H1 (cell line): ENCODE results near the gene GHRL.

Source experiments
- POLR2A ChIP-seq, 2 experiments: IDR thresholded peaks; 1 replicate in 1 of 2; 2 replicates in 1 of 2; pipeline ENCODE4 v1.6.1; 2011; ENCODE audit warnings: low read depth in 2 of 2, low read length in 2 of 2, mild to moderate bottlenecking in 2 of 2; ENCODE audit errors: control extremely low read depth in 1 of 2
- SP1 ChIP-seq: IDR thresholded peaks from 2 replicates; pipeline ENCODE4 v1.6.1; 2011; ENCODE audit warnings: low read depth, low read length
- TF ChIP-seq, protein P1 (sequence below): IDR thresholded peaks from 2 replicates; pipeline ENCODE4 v1.6.1; 2011; ENCODE audit warnings: low read depth, mild to moderate bottlenecking, low read length; ENCODE audit not compliant: insufficient read depth

DNA sequence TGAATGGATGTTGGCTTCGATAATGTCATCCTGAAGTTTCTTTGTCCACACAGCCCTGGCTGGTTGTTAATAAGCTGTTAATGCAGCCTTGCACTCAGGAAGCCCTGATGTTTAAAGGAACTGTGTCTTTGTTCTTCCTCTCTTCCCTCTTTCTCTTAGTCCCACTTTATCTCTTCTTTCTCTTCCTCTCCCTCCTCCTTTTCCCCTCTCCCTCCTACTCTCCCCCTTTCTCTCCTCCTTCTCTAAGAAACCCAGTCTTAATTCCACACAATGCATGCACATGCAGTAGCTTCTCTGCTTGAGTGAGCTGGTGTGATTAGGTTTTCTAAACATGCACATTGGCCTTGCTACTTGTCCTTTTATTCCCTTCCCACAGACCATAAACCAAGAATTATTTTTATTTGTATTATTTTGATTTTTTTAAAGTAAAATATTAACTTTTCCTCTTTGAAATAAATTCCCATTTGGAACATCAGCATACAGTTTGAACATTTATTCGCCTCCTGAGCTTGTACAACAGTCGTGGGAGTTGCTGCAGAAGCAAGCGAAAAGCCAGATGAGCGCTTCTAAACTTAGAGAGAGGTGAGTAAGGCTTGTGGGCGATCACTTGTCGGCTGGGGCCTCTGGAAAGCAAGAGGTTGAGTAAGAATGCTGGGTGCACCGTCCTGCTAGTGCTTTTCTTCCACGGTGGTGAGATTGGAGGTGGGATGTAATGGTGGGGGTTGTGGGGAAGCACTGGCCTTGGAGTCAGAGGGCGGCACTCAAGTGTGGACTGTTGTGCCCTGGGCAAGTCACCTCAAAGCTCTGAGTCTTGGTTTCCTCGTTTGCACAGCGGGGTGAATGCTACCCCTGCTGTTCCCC is 7.2 kb downstream of the GHRL start:
- TF ChIP-seq, protein P1, sequence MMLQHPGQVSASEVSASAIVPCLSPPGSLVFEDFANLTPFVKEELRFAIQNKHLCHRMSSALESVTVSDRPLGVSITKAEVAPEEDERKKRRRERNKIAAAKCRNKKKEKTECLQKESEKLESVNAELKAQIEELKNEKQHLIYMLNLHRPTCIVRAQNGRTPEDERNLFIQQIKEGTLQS: no peak
- TF ChIP-seq POLR2A (IDR thresholded peaks at IDR 0.05; ENCODE audit: control extremely low read depth in 1 of 2, low read depth in 2 of 2, low read length in 2 of 2) (no peak), SP1 (no peak)
